ENCODE measurements around the gene STK11.
A peak's percentile ranks its signal among the peaks of the same experiment; 100 is the strongest.

Gene STK11

GRCh38 chr19:1210227-1210538, 4.6 kb downstream of the STK11 start:
- peak; percentile 69 to 71 for DNase-seq

DNA sequence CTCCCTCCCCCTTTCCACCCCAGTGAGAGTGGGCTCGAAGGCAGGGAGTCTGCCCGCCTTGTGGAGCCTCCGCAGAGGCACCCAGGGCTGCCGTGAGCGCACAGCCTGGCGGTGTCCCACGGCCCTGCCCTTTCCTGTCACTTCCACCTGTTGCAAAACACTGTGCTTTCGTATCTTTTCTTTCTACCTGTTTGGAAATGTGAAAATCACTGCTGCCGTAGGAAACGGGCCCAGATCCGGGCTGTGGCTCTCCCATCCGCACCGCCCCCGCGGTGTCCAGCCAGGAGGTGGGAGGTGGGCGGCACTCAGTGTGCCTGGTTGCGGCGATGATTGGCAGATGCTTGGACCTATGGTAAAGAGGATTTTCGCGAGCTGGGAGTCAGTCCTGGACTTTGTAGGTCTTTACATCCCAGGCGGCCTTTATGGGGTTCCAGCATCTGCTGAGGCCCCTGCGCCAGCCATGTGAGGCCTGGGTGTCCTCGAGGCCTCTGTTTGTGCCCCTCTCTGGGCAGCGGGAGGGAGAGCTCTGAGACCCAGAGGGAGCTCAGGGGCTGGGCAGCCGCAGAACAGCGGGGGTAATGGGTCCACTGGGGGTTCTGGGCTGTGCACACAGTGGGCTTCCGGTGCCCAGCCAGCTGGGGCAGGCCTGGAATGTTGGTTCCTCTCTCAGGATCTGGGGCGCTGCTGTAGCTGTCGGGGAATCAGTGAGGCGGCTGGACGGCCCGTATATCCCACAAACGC, 6.1 kb downstream of the STK11 start:
- no peak for DNase-seq

DNA sequence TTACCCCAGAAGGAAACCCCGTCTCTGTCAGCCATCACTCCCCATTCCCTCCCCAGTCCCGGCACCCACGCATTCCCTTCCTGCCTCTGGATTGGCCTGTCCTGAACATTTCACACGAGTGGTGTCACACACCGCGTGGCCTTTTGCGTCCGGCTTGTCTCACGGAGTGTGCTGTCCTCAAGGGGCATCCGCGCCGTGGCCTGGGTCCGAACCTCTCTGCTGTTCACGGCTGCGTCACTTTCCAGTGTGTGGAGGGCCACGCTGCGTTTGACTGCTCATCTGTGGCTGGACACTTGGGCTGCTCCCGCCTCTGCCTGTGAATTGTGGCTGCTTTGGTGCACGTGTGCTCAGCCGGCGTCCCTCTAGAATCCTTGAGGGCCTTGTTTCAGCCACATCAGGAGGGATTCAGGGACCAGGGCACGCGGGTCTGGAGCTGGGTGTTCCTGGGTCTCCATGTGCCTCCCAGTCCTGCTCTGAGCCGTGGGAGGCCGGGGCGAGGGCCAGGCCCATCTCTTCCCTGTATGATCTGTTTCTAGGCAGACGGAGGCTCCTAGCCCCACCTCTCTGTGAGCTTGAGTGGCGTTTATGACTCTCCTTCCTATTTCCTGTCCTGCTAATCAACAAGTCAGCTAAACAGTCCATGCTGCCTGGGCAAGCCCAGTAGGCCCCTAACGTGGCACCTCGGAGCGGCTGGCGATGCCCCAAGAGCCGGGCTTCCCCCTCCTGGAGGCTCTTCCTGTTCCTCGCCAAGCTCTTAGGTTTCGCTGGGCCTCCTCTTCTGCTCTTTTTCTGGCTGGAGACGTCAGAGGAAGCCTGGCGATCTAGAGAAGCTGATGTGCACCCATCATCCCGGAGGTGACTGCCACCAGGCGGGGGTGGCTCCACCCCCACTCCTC, 8.1 kb downstream of the STK11 start:
- peak in 1 of 2 donors; percentile 41 for DNase-seq

DNA sequence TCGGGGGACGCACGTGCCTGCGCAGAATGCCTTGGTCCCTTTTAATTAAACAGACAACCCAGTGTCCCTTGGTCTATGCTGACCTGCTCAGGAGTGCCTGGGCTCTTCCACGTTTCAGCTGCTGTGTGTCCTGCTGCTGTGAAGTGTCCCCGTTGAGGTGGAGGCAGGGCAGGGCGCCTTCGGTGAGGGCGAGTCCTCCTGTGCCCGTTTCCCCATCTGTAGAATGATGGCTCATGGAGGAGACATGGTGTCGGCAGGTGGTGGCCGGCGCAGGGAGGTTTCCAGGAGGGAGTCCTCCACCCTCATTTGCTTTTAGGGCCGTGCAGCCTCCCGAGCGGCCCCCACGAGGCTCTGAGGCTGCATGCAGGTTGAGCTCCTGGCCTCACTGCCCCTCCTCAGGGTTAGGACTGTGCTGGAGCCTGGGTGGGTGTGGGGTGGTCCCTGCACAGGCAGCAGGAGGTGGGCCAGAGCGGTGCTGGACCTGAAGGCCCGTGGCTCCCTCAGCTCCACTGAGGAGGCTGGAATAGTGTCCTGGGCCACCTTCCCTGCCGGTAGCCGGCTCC, 8.8 kb downstream of the STK11 start:
- DNase-seq, result no peak

GRCh38 chr19:1214862-1215731, 9.5 kb downstream of the STK11 start:
- peak in 1 of 2 donors; percentile 58 for DNase-seq

GRCh38 chr19:1216756-1217155, 11.2 kb downstream of the STK11 start:
- DNase-seq, result no peak

DNA sequence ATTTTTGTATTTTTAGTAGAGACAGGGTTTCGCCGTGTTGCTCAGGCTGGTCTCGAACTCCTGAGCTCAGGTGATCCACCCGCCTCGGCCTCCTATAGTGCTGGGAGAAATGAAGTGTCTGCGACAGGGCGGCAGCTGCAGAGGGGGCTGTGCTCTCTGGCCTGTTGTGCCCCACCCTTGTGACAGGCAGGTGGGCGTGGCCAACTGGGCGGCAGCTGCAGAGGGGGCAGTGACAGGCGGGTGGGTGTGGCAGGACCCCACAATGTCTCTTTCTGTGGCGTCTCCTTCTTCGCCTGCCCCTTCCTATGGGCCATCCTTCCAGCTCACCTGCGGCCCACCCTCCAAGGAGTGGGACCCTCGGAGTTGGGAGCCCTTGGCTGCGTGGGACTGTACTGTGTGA, 11.8 kb downstream of the STK11 start:
- no peak for DNase-seq

- DNase-seq, result no peak
These were observed 13.4 kb downstream of the STK11 start for GRCh38 chr19:1218751-1219567.

GRCh38 chr19:1219786-1220476, 14.4 kb downstream of the STK11 start:
- no peak for DNase-seq

GRCh38 chr19:1220477-1220930, 14.9 kb downstream of the STK11 start:
- DNase-seq, result no peak

DNA sequence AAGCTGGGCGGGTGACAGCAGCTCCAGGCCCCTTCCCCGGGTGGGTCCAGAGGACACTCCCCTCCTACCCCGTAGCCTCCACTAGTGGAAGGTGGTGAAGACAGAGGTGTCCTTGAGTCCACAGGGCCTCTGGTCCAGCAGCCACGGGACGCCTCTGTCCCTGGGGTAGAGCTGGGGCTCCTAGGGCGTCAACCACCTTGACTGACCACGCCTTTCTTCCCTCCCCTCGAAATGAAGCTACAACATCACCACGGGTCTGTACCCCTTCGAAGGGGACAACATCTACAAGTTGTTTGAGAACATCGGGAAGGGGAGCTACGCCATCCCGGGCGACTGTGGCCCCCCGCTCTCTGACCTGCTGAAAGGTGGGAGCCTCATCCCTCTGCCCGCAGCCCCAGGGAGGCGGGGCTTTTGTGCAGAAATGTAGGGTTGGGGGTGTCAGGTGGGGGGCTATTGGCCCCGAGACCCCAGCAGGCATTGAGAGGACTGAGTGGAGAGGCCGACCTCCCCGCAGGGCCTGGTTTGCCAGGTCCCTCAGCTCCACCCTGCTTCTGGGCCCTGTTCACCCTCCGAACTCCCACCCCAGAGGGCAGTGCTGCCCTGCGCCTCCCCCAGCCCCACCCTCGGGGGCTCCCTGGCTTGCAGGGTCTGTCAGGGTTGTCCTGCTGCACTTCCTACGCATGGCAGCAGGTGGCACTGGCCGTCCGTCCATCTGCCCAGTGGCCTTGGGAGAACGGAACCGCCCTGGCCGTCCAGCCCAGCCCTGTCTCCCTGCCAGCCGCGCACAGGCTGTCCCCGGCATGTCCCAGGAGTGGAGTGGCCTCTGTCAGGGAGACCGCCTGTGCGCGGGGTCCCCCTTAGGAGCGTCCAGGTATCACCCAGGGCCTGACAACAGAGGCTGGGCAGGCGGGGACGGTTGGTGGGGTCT, 15.7 kb downstream of the STK11 start:
- peak; percentile 27 to 46 for DNase-seq

GRCh38 chr19:1221904-1222255, 16.3 kb downstream of the STK11 start:
- no peak for DNase-seq

DNA sequence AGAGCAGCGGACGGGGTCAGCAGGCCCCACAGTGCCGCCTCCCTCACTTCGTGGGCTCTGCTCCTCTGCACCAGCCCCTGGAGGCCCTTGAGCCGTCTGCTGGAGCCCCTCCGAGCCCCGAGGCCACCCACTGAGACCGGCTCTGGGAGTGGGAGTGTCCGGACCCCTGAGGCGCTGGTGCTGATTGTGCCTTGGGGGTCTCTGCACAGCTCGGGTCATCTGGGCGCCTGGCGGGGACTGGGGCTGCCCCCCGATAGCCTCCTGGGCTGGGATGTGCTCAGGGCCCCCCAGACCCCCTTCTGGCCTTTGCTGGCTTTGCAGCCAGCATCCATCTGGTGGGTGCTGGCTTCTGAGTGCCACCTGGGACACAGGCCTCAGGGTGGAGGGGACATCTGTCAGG, 16.8 kb downstream of the STK11 start:
- no peak for DNase-seq

GRCh38 chr19:1223018-1223855, 17.7 kb downstream of the STK11 start:
- DNase-seq, result no peak

DNA sequence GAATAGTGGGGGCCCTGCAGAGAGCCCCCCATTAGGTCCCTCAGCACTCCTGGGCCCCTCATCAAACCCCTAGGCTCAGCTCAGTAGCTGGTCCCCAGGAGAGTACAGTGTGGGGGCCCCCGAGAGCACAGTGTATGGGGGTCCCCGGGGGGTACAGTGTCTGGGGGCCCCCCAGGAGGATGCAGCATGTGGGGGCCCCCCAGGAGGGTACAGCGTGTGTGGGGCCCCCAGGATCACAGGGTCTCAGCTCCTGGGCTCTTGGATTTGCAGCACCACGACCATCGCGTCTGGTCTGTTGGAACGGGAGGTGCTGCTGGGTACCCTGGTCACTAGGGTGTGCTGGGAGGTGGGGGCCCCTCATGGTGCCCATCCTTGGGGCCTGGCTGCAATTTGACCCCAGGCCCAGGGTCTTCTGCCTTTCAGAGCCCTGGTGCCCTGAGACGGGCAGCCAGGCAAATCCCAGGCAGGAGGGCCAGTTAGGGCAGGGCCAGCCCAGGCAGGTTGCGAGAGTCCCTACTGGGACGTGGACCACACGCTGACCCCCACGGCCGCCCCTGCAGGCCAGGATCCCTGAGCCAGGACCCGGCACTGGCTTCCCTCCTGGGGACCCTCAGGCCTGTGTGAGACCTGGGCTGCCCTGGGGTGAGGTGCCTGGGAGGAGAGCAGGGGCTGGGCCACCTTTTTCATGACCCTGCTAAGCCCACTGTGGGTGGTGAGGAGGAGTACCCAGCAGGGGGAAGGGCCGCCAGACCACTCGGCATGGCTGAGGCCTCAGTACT, 18.7 kb downstream of the STK11 start:
- DNase-seq, result no peak

- DNase-seq, result no peak
These were observed 19.3 kb downstream of the STK11 start for GRCh38 chr19:1224847-1225246.

- no peak for DNase-seq
These were observed 20.1 kb downstream of the STK11 start for GRCh38 chr19:1225440-1226226.

DNA sequence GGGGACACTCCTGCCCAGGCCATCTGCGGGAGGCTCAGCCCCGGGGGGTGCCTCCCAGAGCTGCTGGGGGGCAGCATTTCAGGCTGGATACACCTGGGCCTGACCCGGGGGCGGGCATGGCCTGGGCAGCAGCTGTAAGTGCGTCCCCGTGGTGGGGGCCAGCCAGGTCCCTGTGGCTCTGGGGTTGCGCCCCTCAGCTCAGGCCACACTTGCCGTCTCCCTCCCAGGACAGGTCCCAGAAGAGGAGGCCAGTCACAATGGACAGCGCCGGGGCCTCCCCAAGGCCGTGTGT, 20.6 kb downstream of the STK11 start:
- DNase-seq, result no peak
